ENCODE measurements around the gene FRAS1.

DNA sequence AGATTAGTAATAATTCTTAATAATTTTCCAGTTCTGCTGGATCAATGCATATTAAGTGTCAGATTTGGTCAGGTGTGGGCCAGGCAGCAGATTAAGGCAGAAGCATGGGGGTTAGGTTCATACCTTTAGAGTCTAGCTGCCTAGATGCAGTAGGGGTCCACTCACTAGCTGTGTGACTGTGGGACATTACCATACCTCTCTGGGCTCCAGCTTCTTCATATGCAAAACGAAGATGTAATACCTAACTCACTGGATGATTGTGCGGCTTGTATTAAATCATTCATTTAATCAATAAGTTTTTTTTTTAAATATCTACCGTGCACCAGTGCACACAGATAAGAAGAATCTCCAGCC lies 495.9 kb downstream of the FRAS1 start:
- no peak for TF ChIP-seq EZH2 (IDR thresholded peaks at IDR 0.05; ENCODE audit: insufficient read depth, low read length)
- TF ChIP-seq, protein P1, sequence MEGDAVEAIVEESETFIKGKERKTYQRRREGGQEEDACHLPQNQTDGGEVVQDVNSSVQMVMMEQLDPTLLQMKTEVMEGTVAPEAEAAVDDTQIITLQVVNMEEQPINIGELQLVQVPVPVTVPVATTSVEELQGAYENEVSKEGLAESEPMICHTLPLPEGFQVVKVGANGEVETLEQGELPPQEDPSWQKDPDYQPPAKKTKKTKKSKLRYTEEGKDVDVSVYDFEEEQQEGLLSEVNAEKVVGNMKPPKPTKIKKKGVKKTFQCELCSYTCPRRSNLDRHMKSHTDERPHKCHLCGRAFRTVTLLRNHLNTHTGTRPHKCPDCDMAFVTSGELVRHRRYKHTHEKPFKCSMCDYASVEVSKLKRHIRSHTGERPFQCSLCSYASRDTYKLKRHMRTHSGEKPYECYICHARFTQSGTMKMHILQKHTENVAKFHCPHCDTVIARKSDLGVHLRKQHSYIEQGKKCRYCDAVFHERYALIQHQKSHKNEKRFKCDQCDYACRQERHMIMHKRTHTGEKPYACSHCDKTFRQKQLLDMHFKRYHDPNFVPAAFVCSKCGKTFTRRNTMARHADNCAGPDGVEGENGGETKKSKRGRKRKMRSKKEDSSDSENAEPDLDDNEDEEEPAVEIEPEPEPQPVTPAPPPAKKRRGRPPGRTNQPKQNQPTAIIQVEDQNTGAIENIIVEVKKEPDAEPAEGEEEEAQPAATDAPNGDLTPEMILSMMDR (IDR thresholded peaks at IDR 0.05; ENCODE audit: insufficient read depth, low read depth, low read length), result no peak
